NCI-H69 (cell line): ENCODE results near the gene PUM1.
"Not testable (repeated sequence)": the region's sequence is repeated elsewhere in the genome, so short reads cannot be mapped to it uniquely, and the experiment has no call there.

ENCODE experiments used
- DNase-seq: peaks from one replicate; lab custom pipeline; 2025; lab: John Stamatoyannopoulos, UW

Gene PUM1

GRCh38 chr1:30964706-30965105 lies 100.8 kb downstream of the PUM1 start:
- no peak for DNase-seq

DNA sequence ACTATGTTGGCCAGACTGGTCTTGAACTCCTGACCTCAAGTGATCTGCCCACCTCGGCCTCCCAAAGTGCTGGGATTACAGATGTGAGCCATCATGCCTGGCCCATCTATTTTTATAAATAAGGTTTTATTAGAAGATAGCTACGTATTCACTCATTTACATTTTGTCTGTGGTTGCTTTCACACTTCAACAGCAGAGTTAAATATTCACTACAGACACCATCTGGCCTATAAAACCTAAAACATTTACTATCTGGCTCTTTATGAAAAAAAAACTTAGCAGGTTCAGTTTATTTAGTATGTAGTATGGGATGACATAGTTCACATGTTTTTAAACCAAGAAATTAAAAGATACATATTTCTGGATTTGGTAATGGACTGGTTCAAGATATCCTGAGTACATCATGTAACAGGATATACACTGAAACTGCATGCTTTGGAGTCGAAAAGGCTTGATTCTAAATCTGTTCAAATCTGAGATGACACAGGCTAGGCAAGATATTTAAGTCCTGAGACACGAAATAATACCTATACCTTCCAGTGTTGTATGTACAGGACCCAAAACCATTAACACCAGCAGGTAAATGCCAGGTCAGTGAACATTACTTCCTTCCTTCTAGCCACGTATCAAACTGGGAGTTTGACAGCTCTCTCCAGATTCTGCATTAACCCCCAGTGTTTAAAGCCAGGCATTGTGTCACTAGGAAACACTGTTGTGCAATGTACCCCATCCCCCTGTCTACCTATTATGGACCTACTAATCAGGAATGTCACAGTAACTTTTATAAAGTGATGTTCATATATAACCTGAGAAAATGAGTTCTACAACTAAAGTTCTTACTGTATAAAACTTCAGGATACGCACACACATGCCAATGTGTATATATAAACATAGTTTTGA lies 102.7 kb downstream of the PUM1 start:
- DNase-seq, result no peak

DNA sequence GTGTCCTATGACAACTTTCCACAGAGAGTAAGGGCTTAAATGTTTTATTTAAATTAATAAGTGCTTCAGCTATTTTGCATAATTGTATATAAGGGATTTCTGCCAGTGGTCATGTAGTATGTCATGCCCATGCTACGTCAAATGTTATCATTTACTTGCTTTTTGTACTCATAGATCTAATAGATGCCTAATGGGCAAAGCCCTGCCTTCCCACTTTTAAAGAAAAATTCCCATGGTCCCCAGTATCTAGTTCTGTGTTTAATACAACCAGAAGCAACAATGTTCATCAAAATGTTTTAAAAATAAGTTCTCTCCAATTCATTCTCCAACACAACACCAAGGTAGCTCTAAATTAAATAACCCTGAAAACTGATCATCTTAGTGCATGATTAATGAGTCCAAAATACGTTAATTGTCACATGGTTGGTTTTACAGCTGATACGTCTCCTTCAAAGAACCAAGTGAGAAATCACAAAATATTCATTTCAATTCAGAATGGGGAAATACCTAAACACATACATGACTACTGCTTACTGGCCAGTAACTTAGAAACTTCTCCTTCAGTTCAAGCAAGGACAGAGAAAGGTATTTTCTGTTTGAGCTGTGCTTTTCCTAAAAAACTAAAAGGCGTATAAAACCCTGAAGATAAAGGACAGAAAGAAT lies 107.8 kb downstream of the PUM1 start:
- no peak for DNase-seq

DNA sequence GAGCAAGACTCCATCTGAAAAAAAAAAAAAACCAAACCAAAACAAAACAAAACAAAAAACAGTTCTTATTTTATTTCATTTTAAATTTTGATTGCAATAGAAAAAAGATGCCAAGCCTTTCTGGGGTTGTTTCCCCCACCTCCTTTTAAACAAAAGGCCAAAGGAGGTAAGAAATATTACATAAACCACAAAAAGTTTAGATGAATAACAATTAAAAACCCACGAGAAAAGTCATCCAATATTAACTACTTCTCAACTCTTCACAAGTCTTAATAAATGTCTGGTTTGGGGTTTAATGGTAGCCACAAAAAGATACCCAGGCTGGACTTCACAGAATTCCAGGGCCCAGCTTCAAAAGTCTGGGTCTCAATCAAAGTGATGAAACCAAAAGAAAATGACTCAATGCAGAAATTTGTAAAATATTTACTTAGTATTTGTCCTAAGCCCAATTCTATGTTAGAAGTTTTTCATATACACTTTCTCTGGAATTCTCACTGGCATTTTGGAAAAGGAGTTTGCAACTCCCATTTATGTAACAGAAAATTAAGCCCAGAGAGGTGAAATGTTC lies 110.0 kb downstream of the PUM1 start:
- DNase-seq, result no peak

DNA sequence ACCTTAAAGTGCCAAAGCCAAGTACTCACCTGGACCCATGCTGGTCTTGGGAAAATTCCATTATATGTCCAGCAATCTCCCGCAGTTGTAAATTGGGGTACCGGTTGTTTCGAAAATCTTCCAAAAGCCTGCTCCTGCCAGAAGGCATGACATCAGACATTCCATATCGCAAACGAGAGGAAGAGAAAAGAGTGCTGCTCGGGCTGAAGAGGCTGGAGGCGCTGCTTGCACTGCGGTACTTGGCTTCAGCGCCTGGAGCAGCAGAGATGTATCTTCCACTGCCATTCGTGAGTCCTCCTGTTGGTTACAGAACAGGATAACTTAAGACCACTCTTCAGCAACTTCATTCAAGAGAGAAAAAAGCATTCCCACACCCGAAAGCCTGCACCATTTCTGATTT lies 111.8 kb downstream of the PUM1 start:
- no peak for DNase-seq

GRCh38 chr1:30952098-30952497 lies 113.4 kb downstream of the PUM1 start:
- no peak for DNase-seq

- no peak for DNase-seq
These were observed 114.8 kb downstream of the PUM1 start for GRCh38 chr1:30950700-30951099.

DNA sequence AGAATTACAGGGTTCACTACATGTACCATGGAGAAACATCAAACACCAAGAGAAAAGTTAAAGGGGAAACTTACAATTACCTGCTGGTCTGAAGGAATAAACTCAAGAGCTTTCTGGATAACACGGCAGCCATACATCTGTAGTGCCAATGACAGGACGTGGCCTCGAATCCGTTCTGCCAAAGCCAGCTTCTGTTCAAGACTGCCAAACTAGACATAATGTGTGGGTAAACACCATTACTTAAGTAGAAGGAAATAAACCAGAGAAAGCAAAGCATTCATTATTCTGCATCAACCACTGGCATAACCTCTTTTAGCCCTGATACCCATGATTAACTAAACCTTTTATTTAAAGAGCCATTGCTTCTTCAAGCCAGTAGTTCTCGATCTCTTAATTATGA lies 115.5 kb downstream of the PUM1 start:
- peak; percentile 72 for DNase-seq

GRCh38 chr1:30949487-30949838 lies 116.1 kb downstream of the PUM1 start:
- not testable (repeated sequence) for DNase-seq

GRCh38 chr1:30948813-30949486 lies 116.6 kb downstream of the PUM1 start:
- DNase-seq, result not testable (repeated sequence)

- DNase-seq, result no peak
These were observed 117.2 kb downstream of the PUM1 start for GRCh38 chr1:30948278-30948677.

DNA sequence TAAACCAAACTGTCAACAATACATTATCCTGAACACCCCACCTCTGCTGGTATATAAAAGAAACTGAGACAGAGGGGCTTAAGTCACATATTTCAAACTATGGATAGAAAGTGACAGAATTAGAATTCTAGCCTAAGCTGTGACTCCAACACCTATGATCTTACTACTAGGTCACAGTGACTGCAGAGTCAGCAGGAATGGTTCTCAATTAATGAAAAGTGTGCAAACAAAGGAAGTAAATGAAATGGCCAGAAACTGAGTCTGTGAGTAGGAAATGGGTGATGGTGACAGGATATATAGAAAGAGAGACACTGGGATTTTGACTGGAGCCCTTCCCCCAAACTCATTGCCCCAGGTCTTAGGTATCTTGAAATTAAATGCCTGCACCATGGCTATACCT lies 118.3 kb downstream of the PUM1 start:
- DNase-seq, result no peak

- peak; percentile 56 for DNase-seq
These were observed 123.1 kb downstream of the PUM1 start for GRCh38 chr1:30942326-30942963.

- no peak for DNase-seq
These were observed 125.0 kb downstream of the PUM1 start for GRCh38 chr1:30940541-30940940.

DNA sequence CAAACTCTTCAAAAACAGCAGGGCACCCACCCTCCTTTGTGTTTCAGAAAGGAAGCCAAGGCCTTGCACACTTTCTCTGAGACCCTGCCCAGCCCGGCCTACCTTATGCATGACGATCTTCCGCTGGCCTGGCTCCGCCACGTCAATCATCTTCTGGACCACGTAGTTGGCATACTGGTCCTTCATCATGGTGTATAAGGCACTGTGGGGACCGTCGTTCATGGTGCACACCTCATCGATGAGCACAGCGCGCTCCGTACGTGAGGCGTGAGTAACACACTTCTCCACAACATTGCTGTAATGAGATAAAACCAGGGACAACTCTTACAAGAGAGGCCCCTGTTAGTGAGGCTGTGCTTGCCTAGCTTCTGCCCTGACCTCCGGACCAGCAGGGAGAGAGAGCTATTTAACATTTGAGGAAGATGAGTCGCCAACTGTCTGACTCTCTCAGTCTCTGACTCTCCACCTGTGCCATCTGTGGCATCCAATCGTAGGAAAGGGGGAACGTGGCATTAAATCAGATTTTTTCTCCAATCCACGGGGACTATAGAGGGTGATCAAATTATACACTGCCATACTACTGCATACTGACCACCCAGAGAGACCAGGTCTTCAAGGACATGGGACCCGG lies 128.9 kb downstream of the PUM1 start:
- no peak for DNase-seq

GRCh38 chr1:30935758-30936157 lies 129.8 kb downstream of the PUM1 start:
- DNase-seq, result not testable (repeated sequence)

DNA sequence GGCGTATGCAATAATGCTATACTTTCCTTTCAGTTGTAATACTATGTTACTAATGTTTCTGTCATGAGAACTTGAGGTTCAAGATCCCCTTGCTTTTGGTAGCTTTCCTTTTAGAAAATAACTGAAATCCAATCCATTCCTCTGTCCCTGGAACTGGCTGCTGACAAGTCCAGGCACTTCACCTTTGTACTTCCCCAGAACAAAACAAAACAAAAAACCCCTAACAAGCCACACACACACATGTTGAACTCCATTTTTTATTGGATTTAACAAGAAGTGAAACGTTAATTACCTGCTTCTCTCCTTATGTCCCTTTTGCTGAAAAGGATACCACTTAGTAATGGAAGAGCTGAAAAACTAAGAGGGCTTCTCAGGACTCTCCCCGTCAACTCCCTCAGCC lies 130.9 kb downstream of the PUM1 start:
- DNase-seq, result no peak

DNA sequence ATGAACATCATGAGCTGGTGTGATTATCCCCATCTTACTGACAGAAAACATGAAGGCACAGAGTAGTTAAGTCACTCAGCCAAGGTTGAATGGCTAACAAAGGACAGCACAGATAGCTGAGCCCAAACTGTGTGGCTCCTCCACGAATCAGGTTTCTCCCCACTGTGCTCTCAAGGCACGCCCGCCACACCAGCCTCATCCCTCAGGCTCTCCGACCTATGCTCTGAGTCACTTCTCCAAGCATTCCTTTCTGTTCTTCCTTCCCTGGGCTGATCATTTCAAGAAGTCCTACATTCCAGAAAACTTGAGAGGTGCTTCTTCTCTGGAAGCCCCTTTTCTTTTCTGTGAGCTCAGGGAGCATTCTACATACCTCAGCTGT lies 131.7 kb downstream of the PUM1 start:
- DNase-seq, result no peak

DNA sequence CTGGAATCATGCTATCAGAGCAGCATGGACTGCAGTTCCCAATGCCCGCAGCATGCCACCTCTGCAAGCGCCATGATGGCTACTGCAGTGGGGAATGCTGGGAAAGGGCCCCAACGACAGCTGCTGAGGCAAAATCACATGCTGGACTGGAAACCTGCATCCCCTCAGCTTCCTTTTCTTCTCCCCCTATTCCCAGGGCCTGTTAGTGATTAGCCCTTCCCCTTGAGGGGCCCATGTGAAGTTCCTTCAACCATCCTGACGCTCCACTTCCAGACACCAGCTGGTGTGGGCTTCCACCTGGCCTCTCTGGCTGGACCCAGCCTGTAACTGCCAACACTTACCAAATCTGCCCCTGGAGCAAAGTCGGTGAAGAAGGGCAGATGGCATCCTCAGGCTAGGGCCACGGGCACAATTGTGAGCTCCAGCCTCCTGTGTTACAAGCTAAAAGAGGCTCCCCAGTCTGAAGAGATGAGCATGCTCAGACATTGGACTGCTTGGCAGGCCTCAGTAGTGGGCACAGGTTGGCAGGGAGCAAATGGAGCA lies 134.8 kb downstream of the PUM1 start:
- no peak for DNase-seq

DNA sequence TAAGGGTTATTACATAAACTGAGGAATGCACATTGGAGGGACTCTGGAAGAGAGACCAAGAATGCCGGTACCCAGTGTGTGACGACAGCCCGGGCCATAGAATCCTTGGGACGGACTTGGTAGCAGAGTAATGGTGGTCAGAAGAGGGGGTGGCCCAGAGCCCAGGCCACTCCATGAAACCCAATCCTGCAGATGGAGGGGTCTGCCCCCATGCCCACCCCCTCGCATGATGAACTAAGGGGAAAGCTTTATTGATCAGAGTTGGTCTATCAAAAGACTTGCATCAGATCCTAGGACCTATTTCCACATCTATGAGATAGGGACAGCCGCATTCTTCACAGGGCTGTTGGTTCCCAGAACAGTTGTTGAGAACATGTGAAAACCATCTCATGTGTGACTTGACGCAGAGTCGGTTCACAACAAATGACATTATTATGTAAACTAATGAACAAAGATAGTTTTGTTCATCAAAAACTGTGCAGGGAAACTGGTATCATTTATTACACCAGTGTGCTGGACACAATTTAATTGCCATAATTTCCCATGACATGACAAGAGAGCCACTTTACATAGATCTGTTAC lies 135.5 kb downstream of the PUM1 start:
- DNase-seq, result no peak
